ENCODE data around the gene EYA3. TPM values are rescaled to one million over a fixed set of nuclear protein-coding genes. Genes with fewer than 3 reads are reported as not detected.

Gene EYA3
- total RNA-seq, 2 experiments from 2014 or later: 5.7 to 6.4 TPM

DNA sequence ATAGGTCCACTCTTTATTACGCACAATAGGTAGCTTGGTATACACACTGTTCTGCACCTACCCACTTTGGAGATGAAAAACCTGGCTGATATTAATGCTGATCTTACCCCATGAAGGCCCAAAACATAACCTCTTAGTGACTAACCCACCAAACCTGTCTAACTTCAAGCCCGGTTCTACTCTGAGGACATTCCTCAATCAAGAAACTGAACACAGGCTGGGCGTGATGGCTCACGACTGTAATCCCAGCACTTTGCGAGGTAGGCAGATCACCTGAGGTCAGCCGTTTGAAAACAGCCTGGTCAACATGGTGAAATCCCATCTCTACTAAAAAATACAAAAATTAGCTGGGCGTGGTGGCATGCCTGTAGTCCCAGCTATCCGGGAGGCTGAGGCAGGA, 50.5 kb downstream of the EYA3 start:
- Mint-ChIP-seq H3K36me3 (ENCODE audit: low read depth) (peaks cover 76% of the 10 kb centered on the region), H3K4me1 (ENCODE audit: low read depth) (no peaks in the 10 kb centered on the region), H3K9me3 (no peaks in the 10 kb centered on the region), H3K27ac (no peak overlapping the region), H3K27me3 (no peaks in the 10 kb centered on the region), H3K4me3 (no peak overlapping the region)
- Histone ChIP-seq H3K9me3 (ENCODE audit: control insufficient read depth in 1 of 2, insufficient read depth in 1 of 2, low read length in 2 of 2) (no peaks in the 10 kb centered on the region), H3K27ac (ENCODE audit: low read depth in 1 of 2, low read length in 2 of 2) (no peak overlapping the region), H3K4me1 (ENCODE audit: insufficient read depth, low read length) (no peaks in the 10 kb centered on the region), H3K27me3 (ENCODE audit: control insufficient read depth in 1 of 2, insufficient read depth in 2 of 2, low read length in 2 of 2) (no peaks in the 10 kb centered on the region), H3K4me3 (ENCODE audit: low read length) (no peak overlapping the region), H3K36me3 (ENCODE audit: insufficient read depth, low read length) (peaks cover 33% of the 10 kb centered on the region)
- no peak for ATAC-seq (ENCODE audit: poor library complexity)
- no peak for DNase-seq
- CTCF ChIA-PET: interaction anchor here (0.7 to 1.0 kb wide), 2 partner anchors 10 kb away, joined by 3 to 4 read pairs; no protein-coding TSS in a partner anchor
- TF ChIP-seq, protein P1, sequence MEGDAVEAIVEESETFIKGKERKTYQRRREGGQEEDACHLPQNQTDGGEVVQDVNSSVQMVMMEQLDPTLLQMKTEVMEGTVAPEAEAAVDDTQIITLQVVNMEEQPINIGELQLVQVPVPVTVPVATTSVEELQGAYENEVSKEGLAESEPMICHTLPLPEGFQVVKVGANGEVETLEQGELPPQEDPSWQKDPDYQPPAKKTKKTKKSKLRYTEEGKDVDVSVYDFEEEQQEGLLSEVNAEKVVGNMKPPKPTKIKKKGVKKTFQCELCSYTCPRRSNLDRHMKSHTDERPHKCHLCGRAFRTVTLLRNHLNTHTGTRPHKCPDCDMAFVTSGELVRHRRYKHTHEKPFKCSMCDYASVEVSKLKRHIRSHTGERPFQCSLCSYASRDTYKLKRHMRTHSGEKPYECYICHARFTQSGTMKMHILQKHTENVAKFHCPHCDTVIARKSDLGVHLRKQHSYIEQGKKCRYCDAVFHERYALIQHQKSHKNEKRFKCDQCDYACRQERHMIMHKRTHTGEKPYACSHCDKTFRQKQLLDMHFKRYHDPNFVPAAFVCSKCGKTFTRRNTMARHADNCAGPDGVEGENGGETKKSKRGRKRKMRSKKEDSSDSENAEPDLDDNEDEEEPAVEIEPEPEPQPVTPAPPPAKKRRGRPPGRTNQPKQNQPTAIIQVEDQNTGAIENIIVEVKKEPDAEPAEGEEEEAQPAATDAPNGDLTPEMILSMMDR (IDR thresholded peaks at IDR 0.05): no peak
- intact Hi-C loops (cut with DNase I, micrococcal nuclease): no loop called here
- POLR2A ChIA-PET: no interaction called here

DNA sequence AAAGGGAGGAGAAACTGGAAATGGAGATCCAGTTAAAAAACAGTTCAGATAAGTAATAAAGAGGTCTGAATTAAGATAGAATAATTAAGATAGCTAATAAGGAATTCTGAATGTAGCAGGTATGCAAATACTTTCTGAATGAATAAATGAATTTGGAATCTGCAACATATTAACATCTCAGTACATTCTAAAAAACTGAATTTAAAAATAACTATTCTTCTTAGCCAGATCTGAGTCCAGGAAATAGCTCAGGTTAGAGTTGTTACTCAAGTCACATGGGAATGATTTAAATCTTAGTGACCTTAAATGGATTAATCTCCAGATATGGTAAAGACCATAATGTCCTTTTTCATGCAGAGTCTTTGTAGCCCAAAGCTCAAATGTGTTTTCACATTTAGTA, 51.2 kb downstream of the EYA3 start:
- intact Hi-C loops (cut with DNase I, micrococcal nuclease): no loop called here
- Histone ChIP-seq H3K4me3 (ENCODE audit: low read length) (no peak overlapping the region), H3K36me3 (ENCODE audit: insufficient read depth, low read length) (peaks cover 33% of the 10 kb centered on the region), H3K27me3 (ENCODE audit: control insufficient read depth in 1 of 2, insufficient read depth in 2 of 2, low read length in 2 of 2) (no peaks in the 10 kb centered on the region), H3K27ac (ENCODE audit: low read depth in 1 of 2, low read length in 2 of 2) (no peak overlapping the region), H3K9me3 (ENCODE audit: control insufficient read depth in 1 of 2, insufficient read depth in 1 of 2, low read length in 2 of 2) (no peaks in the 10 kb centered on the region), H3K4me1 (ENCODE audit: insufficient read depth, low read length) (no peaks in the 10 kb centered on the region)
- H3K27ac Mint-ChIP-seq: no peak overlapping the region
- CTCF ChIA-PET: interaction anchor here (1.0 kb wide), 1 partner anchor 9 kb away, joined by 3 read pairs; no protein-coding TSS in a partner anchor
- ATAC-seq (ENCODE audit: poor library complexity) (no peak), DNase-seq (no peak)
- POLR2A ChIA-PET: no interaction called here
- H3K9me3 Mint-ChIP-seq: no peaks in the 10 kb centered on the region
- H3K4me3 Mint-ChIP-seq: no peak overlapping the region
- H3K4me1 Mint-ChIP-seq (ENCODE audit: low read depth): no peaks in the 10 kb centered on the region
- peaks cover 70% of the 10 kb centered on the region for H3K36me3 Mint-ChIP-seq (ENCODE audit: low read depth)
- no peaks in the 10 kb centered on the region for H3K27me3 Mint-ChIP-seq
- TF ChIP-seq, protein P1 (IDR thresholded peaks at IDR 0.05): no peak

DNA sequence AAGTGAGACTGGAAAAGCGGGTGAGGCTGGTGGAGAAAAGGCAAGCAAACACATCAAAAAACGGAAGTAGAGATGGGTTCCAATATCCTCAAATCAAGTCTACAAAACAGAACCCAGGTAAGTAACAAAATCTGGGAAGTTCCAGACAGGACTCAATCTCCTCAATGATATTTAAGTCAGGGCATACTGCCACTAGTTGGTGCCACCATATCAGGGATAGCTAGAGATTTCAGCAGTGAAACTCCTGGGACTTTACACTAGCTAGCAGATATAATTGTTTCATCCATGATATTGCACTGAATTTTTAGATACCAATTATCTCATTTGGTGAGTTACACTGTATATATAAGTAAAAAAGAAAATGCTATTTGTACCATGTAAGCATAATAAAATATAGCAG, 52.0 kb downstream of the EYA3 start:
- H3K4me3 Mint-ChIP-seq: no peak overlapping the region
- no peaks in the 10 kb centered on the region for H3K4me1 Mint-ChIP-seq (ENCODE audit: low read depth)
- peaks cover 62% of the 10 kb centered on the region for H3K36me3 Mint-ChIP-seq (ENCODE audit: low read depth)
- Histone ChIP-seq H3K4me3 (ENCODE audit: low read length) (no peak overlapping the region), H3K4me1 (ENCODE audit: insufficient read depth, low read length) (no peaks in the 10 kb centered on the region), H3K36me3 (ENCODE audit: insufficient read depth, low read length) (peaks cover 33% of the 10 kb centered on the region), H3K27me3 (ENCODE audit: control insufficient read depth in 1 of 2, insufficient read depth in 2 of 2, low read length in 2 of 2) (no peaks in the 10 kb centered on the region), H3K9me3 (ENCODE audit: control insufficient read depth in 1 of 2, insufficient read depth in 1 of 2, low read length in 2 of 2) (no peaks in the 10 kb centered on the region), H3K27ac (ENCODE audit: low read depth in 1 of 2, low read length in 2 of 2) (no peak overlapping the region)
- TF ChIP-seq, protein P1 (IDR thresholded peaks at IDR 0.05): no peak
- intact Hi-C loops (cut with DNase I, micrococcal nuclease): no loop called here
- H3K27ac Mint-ChIP-seq: no peak overlapping the region
- POLR2A ChIA-PET: interaction anchor here (1.5 kb wide), 1 partner anchor 52 kb away, joined by 3 read pairs; the partner anchor contains the start of gene EYA3
- H3K9me3 Mint-ChIP-seq: no peaks in the 10 kb centered on the region
- CTCF ChIA-PET: no interaction called here
- DNase-seq (no peak), ATAC-seq (ENCODE audit: poor library complexity) (no peak)
- H3K27me3 Mint-ChIP-seq: no peaks in the 10 kb centered on the region

Measured in CD4-positive, alpha-beta T cell (primary cell).